K562 (cell line): ENCODE results near the gene DUSP28. TPM values are rescaled to one million over a fixed set of nuclear protein-coding genes. Genes with fewer than 3 reads are reported as not detected.
A peak's percentile ranks its signal among the peaks of the same experiment; 100 is the strongest.

Experiments
- POLR2G ChIP-seq: fragments of 200-400 bp; formaldehyde crosslinking; IDR thresholded peaks from 2 replicates; pipeline ENCODE4 v1.6.1; 2017; ENCODE audit warnings: low read depth, mild to moderate bottlenecking, antibody characterized with exemption, low read length, moderate library complexity
- RFX1 ChIP-seq: fragments of 450-650 bp; IDR thresholded peaks from 2 replicates; pipeline ENCODE4 v1.6.1; 2016; ENCODE audit warnings: mild to moderate bottlenecking, moderate library complexity
- polyA plus RNA-seq, 8 experiments: library from polyadenylated mRNA; depleted of rRNA in 4 of 8; stranded (reverse) in 5 of 8; unstranded in 3 of 8; fragments of >200 nt; fragmentation: Nextera tagmentation in 2 of 8; fragmentation: Illumina TruSeq in 1 of 8; extraction: Ambion mirVana in 2 of 8; extraction: Trizol in 1 of 8; gene quantifications; 2 replicates each; pipeline versions ENCODE4 v1.2.1 to v1.2.3, GENCODE V29; 2011 to 2014; ENCODE audit warnings: inconsistent platforms in 1 of 8, missing spikeins in 1 of 8
- total RNA-seq, 7 experiments: library from RNA; depleted of rRNA in 6 of 7; stranded (reverse); fragments of >200 nt in 6 of 7; fragmentation: Illumina TruSeq in 2 of 7; extraction: Trizol in 2 of 7; gene quantifications; 2 replicates each; pipeline versions ENCODE4 v1.2.1 to v1.2.3, GENCODE V29; 2011 to 2021; ENCODE audit warnings: low replicate concordance in 1 of 7
- TF ChIP-seq, protein P1 (sequence below), 3 experiments: fragments of 200-800 bp in 1 of 3; fragments of 250-450 bp in 1 of 3; fragments of 450-650 bp in 1 of 3; sonication (Bioruptor Pico) in 1 of 3; sonication (Bioruptor generic) in 1 of 3; formaldehyde crosslinking in 1 of 3; IDR thresholded peaks; 2 replicates each; pipeline versions ENCODE4 v1.6.1 to v1.8.0; 2016 to 2022; ENCODE audit warnings: mild to moderate bottlenecking in 2 of 3, missing genetic modification characterization in 2 of 3, missing compliant biosample characterization in 1 of 3, moderate library complexity in 1 of 3

The DUSP28 gene
- total and polyA plus RNA-seq, 9 of the 15 experiments (the other 6 are each of a cell fraction or from before 2014, with no cell fraction given): 2.8 to 8.1 (median 4.2) TPM

DNA sequence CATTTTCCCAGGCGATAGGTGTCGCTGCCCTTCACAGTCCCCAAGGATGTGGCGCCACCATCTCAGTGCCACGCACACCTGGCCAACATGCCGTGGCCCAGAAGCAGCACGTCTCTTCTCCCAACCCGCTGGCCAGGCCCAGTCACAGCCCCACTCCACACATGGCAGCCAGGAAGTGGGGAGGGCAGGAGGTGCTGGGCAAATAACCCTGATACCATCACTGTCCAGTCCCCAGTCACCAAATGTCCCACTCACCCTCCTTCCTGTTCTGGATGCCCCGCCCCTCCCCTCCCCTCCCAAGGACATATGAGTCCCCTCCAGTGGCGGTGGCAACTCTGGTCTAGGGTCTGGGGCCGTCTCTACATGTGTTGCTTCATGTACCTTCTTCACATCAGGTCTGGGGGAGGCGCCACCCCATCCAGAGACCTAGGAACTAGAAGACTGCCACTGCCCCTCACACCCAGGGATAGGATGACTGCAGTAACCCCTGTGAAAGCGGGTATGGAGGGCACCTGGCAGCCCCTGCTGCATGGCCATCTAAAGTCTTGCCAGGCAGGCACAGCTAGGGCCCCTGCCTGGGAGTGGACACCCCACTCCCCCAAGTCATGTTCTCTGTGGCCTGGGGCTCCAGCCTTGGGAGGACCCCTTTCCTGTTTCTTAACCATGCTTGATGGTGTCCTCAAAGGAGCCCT lies 19.1 kb downstream of the DUSP28 start (continued):
- TF ChIP-seq, protein P1, sequence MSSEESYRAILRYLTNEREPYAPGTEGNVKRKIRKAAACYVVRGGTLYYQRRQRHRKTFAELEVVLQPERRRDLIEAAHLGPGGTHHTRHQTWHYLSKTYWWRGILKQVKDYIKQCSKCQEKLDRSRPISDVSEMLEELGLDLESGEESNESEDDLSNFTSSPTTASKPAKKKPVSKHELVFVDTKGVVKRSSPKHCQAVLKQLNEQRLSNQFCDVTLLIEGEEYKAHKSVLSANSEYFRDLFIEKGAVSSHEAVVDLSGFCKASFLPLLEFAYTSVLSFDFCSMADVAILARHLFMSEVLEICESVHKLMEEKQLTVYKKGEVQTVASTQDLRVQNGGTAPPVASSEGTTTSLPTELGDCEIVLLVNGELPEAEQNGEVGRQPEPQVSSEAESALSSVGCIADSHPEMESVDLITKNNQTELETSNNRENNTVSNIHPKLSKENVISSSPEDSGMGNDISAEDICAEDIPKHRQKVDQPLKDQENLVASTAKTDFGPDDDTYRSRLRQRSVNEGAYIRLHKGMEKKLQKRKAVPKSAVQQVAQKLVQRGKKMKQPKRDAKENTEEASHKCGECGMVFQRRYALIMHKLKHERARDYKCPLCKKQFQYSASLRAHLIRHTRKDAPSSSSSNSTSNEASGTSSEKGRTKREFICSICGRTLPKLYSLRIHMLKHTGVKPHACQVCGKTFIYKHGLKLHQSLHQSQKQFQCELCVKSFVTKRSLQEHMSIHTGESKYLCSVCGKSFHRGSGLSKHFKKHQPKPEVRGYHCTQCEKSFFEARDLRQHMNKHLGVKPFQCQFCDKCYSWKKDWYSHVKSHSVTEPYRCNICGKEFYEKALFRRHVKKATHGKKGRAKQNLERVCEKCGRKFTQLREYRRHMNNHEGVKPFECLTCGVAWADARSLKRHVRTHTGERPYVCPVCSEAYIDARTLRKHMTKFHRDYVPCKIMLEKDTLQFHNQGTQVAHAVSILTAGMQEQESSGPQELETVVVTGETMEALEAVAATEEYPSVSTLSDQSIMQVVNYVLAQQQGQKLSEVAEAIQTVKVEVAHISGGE (CRISPR knock-in tag; IDR thresholded peaks at IDR 0.05): peak in 2 of 3 experiments; percentile 63 to 67; a peak in 4 of 6 replicates
- TF ChIP-seq POLR2G: peak; percentile 52
- TF ChIP-seq RFX1: no peak
